DND-41 (cell line): Measurements from ENCODE around the gene AP2S1.

ENCODE experiments used
- CTCF ChIP-seq: IDR thresholded peaks from 2 replicates; pipeline ENCODE4 v1.5.1; 2012; ENCODE audit warnings: borderline replicate concordance, low read length, moderate library complexity, mild to moderate bottlenecking; ENCODE audit not compliant: poor library complexity, severe bottlenecking; ENCODE audit errors: extremely low read depth
- EZH2 ChIP-seq: IDR thresholded peaks from 3 replicates; pipeline ENCODE4 v1.6.1; 2012; ENCODE audit warnings: borderline replicate concordance, low read depth, mild to moderate bottlenecking, moderate library complexity, low read length, inconsistent platforms; ENCODE audit not compliant: severe bottlenecking

- TF ChIP-seq EZH2 (no peak), CTCF (no peak)
Measured at GRCh38 chr19:46862503-46862834, 11.8 kb upstream of the AP2S1 start.
